HG03060 (cell line): ENCODE results near the gene CYTH4.

ENCODE experiments used
- ATAC-seq: cut with Tn5 transposase; IDR thresholded peaks from one replicate; pipeline ENCODE4 v1.9.1; 2021; ENCODE audit warnings: low read depth, moderate number of reproducible peaks; ENCODE audit not compliant: unreplicated experiment

The CYTH4 gene

DNA sequence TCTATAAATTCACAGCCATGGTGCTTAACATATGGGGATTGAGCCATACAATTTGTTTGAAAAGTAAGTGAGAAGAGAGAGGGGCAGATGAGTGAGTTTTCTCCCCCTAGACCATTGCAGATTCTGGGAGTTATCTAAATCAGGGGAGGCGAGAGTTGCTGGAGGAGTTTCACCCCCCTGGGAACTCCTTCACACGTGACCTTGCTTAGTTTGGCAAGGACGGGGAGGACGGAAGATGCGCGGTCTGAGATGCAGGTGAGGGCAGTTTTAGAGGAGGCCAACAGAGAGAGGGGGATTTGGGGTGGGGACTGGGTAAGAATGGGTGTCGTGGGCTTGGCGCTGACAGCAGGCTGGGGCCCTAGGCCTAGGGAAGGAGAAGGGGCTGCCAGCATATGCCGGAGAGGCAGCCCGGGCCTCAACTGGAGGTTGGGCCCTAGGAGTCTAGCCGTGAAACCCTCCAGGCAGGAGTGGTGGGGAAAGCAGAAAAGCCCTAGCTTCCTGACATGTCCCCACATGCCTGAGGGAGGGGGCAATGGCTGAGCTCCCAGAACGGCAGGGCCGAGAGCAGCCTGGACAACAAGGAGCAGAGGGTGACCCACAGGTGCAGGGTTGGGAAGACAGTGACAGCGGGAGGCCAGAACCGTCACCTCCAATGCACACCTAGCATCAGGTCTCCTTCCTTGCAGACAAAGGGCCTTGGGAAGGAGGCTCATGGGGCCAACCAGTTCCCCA is 81.1 kb downstream of the CYTH4 start:
- no peak for ATAC-seq
